Measurements from ENCODE around the gene RBFOX2. TPM values are rescaled to one million over a fixed set of nuclear protein-coding genes. Genes with fewer than 3 reads are reported as not detected.

Gene RBFOX2
- total RNA-seq, 1 experiment from 2014 or later: 91.1 TPM

DNA sequence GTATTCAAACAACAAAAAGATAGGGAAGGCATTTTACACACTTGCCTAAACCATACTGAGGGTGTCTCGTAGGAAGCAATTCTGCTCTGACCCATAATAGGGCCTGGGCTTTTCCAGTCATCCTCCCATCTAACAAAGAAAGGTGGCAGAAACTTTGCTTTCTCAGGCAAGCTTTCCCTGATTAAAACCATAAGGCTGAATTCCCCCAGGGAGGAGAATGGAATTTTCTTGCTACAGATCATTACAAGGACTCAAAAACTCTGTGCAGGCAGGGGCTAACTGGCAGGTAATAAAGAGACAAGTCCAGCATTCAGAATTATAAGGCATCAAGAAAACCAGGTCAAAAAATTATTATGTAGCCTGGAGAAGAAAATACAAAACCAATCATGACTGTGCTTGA lies 90.4 kb downstream of the RBFOX2 start:
- Mint-ChIP-seq H3K27ac (ENCODE audit: unreplicated experiment) (no peak overlapping the region), H3K36me3 (ENCODE audit: insufficient read depth, unreplicated experiment) (peaks cover 5% of the 10 kb centered on the region), H3K4me1 (ENCODE audit: low read depth, unreplicated experiment) (no peaks in the 10 kb centered on the region), H3K4me3 (ENCODE audit: unreplicated experiment) (no peak overlapping the region), H3K27me3 (ENCODE audit: insufficient read depth, unreplicated experiment) (no peaks in the 10 kb centered on the region), H3K9me3 (ENCODE audit: unreplicated experiment) (no peaks in the 10 kb centered on the region)
- ChIA-PET CTCF (no interaction called here), POLR2A (no interaction called here)
- Histone ChIP-seq H3K4me1 (no peaks in the 10 kb centered on the region), H3K9me3 (no peaks in the 10 kb centered on the region), H3K36me3 (ENCODE audit: control insufficient read depth, insufficient read depth, low read length) (no peaks in the 10 kb centered on the region), H3K27me3 (replicated peaks; ENCODE audit: control insufficient read depth, insufficient read depth, low read length) (no peaks in the 10 kb centered on the region), H3K4me3 (ENCODE audit: low read depth, low read length) (no peak overlapping the region)
- no peak for DNase-seq
- BruUV-seq (replicated peaks): no TSS peak
- intact Hi-C loops (cut with micrococcal nuclease; ENCODE audit: unreplicated experiment): no loop called here
- TF ChIP-seq, protein P1, sequence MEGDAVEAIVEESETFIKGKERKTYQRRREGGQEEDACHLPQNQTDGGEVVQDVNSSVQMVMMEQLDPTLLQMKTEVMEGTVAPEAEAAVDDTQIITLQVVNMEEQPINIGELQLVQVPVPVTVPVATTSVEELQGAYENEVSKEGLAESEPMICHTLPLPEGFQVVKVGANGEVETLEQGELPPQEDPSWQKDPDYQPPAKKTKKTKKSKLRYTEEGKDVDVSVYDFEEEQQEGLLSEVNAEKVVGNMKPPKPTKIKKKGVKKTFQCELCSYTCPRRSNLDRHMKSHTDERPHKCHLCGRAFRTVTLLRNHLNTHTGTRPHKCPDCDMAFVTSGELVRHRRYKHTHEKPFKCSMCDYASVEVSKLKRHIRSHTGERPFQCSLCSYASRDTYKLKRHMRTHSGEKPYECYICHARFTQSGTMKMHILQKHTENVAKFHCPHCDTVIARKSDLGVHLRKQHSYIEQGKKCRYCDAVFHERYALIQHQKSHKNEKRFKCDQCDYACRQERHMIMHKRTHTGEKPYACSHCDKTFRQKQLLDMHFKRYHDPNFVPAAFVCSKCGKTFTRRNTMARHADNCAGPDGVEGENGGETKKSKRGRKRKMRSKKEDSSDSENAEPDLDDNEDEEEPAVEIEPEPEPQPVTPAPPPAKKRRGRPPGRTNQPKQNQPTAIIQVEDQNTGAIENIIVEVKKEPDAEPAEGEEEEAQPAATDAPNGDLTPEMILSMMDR (IDR thresholded peaks at IDR 0.05; ENCODE audit: insufficient read depth in 1 of 2, low read depth in 1 of 2, low read length in 1 of 2, severe bottlenecking in 1 of 2, unreplicated experiment in 1 of 2): no peak

- H3K27ac Mint-ChIP-seq (ENCODE audit: unreplicated experiment): peak overlapping the region; percentile 27
- TF ChIP-seq, protein P1 (IDR thresholded peaks at IDR 0.05; ENCODE audit: insufficient read depth in 1 of 2, low read depth in 1 of 2, low read length in 1 of 2, severe bottlenecking in 1 of 2, unreplicated experiment in 1 of 2): peak; percentile 30 to 71
- no peaks in the 10 kb centered on the region for H3K9me3 ChIP-seq
- no peaks in the 10 kb centered on the region for H3K4me1 ChIP-seq
- no peaks in the 10 kb centered on the region for H3K27me3 ChIP-seq (replicated peaks; ENCODE audit: control insufficient read depth, insufficient read depth, low read length)
- H3K27me3 Mint-ChIP-seq (ENCODE audit: insufficient read depth, unreplicated experiment): no peaks in the 10 kb centered on the region
- BruUV-seq (replicated peaks): no TSS peak
- POLR2A ChIA-PET: no interaction called here
- no peaks in the 10 kb centered on the region for H3K9me3 Mint-ChIP-seq (ENCODE audit: unreplicated experiment)
- DNase-seq: peak in 1 of 2 experiments; percentile 58
- intact Hi-C loops (cut with micrococcal nuclease; ENCODE audit: unreplicated experiment): loop anchor here (1.0 kb wide), 3 partner anchors 96 to 193 kb away; no protein-coding TSS in a partner anchor
- no peaks in the 10 kb centered on the region for H3K36me3 ChIP-seq (ENCODE audit: control insufficient read depth, insufficient read depth, low read length)
- no peak overlapping the region for H3K4me3 ChIP-seq (ENCODE audit: low read depth, low read length)
- no peak overlapping the region for H3K4me3 Mint-ChIP-seq (ENCODE audit: unreplicated experiment)
- peaks cover 6% of the 10 kb centered on the region for H3K36me3 Mint-ChIP-seq (ENCODE audit: insufficient read depth, unreplicated experiment)
- peaks cover 6% of the 10 kb centered on the region for H3K4me1 Mint-ChIP-seq (ENCODE audit: low read depth, unreplicated experiment)
- CTCF ChIA-PET: interaction anchor here (0.7 to 2.0 kb wide), 4 partner anchors 122 to 195 kb away, joined by 3 to 21 read pairs (median 5); no protein-coding TSS in a partner anchor
These were observed 97.7 kb downstream of the RBFOX2 start for GRCh38 chr22:35930933-35931332.

GRCh38 chr22:35928285-35928798 lies 100.3 kb downstream of the RBFOX2 start:
- ChIA-PET CTCF (interaction anchor here (1.6 kb wide), 1 partner anchor 137 kb away, joined by 7 read pairs; no protein-coding TSS in a partner anchor), POLR2A (no interaction called here)
- Mint-ChIP-seq H3K36me3 (ENCODE audit: insufficient read depth, unreplicated experiment) (peaks cover 6% of the 10 kb centered on the region), H3K27me3 (ENCODE audit: insufficient read depth, unreplicated experiment) (no peaks in the 10 kb centered on the region), H3K4me3 (ENCODE audit: unreplicated experiment) (no peak overlapping the region), H3K9me3 (ENCODE audit: unreplicated experiment) (no peaks in the 10 kb centered on the region), H3K4me1 (ENCODE audit: low read depth, unreplicated experiment) (peaks cover 8% of the 10 kb centered on the region), H3K27ac (ENCODE audit: unreplicated experiment) (no peak overlapping the region)
- Histone ChIP-seq H3K4me1 (peaks cover 1% of the 10 kb centered on the region; the same call in 1 of the 2 replicates), H3K36me3 (ENCODE audit: control insufficient read depth, insufficient read depth, low read length) (no peaks in the 10 kb centered on the region), H3K27me3 (replicated peaks; ENCODE audit: control insufficient read depth, insufficient read depth, low read length) (no peaks in the 10 kb centered on the region), H3K9me3 (no peaks in the 10 kb centered on the region), H3K4me3 (ENCODE audit: low read depth, low read length) (no peak overlapping the region)
- BruUV-seq (replicated peaks): no TSS peak
- TF ChIP-seq, protein P1 (IDR thresholded peaks at IDR 0.05; ENCODE audit: insufficient read depth in 1 of 2, low read depth in 1 of 2, low read length in 1 of 2, severe bottlenecking in 1 of 2, unreplicated experiment in 1 of 2): no peak
- DNase-seq: no peak
- intact Hi-C loops (cut with micrococcal nuclease; ENCODE audit: unreplicated experiment): loop anchor here (1.0 kb wide), 1 partner anchor 104 kb away; no protein-coding TSS in a partner anchor

All from Caco-2 (cell line).